DMS79 treated with DMSO at 0.1 percent for 48 hours (cell line): ENCODE data around the gene OTOP2.

Source experiments
- DNase-seq: peaks from one replicate; lab custom pipeline; 2025; lab: John Stamatoyannopoulos, UW

Gene OTOP2, protein sequence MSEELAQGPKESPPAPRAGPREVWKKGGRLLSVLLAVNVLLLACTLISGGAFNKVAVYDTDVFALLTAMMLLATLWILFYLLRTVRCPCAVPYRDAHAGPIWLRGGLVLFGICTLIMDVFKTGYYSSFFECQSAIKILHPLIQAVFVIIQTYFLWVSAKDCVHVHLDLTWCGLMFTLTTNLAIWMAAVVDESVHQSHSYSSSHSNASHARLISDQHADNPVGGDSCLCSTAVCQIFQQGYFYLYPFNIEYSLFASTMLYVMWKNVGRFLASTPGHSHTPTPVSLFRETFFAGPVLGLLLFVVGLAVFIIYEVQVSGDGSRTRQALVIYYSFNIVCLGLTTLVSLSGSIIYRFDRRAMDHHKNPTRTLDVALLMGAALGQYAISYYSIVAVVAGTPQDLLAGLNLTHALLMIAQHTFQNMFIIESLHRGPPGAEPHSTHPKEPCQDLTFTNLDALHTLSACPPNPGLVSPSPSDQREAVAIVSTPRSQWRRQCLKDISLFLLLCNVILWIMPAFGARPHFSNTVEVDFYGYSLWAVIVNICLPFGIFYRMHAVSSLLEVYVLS

DNA sequence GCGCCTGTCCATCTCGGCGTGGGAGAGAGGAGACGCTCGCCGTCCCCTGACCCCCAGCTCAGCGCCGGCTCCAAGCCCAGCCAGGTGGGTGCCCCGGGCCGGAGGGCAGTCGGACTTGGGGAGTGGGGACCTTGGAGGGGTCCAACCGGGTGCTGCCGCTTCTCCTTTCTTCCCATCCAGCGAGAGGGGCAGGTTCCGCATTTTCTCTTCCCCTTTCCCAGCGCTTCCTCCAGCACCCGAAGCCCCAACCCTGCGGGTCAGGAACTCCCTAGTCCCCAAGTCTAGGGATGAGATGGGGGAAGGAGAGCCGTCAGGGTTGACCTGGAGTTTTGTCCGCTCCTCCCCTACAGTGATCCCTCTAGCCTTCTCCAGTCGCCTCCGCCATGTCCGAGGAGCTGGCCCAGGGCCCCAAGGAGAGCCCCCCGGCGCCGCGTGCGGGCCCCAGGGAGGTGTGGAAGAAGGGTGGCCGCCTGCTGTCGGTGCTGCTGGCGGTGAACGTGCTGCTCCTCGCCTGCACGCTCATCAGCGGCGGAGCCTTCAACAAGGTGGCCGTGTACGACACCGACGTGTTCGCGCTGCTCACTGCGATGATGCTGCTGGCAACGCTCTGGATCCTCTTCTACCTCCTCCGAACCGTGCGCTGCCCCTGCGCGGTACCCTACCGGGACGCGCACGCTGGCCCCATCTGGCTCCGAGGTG, at the start of gene OTOP2:
OTOP2 (plus strand) TSS at position 24 of the 699 bp plus-strand sequence; CDS start at position 384, 360 bp downstream.
- DNase-seq, result no peak

GRCh38 chr17:74874615-74875037, 49.4 kb upstream of the OTOP2 start:
- DNase-seq, result no peak

DNA sequence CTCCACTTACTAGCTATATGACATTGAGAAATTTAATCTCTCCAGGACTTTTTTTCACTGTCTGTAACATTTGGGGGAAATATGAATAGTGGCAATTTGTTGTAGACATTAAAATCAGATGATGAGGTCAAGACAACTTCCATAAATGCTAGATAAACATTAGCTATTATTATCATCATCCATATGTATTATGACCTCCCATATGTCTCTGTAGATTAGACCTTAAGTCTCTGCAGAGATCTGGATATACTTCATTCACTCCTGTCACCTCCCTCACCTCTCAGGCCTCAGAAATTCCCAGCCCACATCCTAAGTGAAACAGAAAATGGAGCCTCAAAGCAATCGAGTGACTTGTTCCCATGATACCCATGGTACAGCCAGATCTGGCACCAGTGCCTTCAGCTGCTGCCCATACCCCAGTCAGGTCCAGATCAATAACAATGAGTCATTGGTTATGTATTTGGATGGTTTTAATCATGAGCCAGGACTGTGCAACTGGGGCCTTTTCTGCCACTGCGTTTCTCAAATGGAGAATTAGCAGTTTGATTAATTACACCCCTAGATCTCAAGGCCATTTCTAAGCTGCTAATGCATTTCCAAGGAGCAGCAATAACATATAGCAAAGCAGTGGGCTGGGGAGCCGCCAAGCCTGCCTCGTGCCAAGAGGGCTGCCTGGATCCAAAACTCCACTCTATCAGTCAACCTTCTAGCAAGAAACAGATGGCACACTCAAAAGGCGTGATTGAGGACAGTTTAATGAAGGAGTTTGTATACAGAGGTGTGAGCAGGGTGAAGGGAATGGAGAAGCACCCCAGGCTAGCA, 48.7 kb upstream of the OTOP2 start:
- no peak for DNase-seq

- DNase-seq, result no peak
These were observed 48.0 kb upstream of the OTOP2 start for GRCh38 chr17:74875977-74876593.

- DNase-seq, result no peak
These were observed 46.2 kb upstream of the OTOP2 start for GRCh38 chr17:74877592-74878548.

DNA sequence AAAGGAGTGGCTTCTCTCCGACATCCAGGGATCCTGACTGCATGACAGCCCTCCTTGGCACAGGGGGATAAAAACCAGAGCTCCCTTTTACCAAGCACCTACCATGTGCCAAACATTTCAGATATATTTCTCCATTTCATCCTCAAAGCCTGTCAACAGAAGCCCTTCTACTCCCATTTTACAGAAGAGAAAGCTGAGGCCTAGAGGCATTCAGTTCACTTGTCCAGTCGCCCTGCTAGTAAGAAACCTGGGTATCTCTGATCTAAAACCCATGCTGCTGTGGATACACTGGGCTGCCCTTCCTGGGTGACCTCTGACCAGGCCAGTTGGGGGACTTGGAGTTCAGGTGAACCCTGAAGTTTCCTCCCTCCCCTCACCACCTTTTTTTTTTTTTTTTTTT, 45.4 kb upstream of the OTOP2 start:
- no peak for DNase-seq

- DNase-seq, result no peak
These were observed 44.8 kb upstream of the OTOP2 start for GRCh38 chr17:74879308-74879707.

GRCh38 chr17:74881073-74881472, 43.0 kb upstream of the OTOP2 start:
- no peak for DNase-seq

GRCh38 chr17:74882517-74883240, 41.4 kb upstream of the OTOP2 start:
- no peak for DNase-seq

DNA sequence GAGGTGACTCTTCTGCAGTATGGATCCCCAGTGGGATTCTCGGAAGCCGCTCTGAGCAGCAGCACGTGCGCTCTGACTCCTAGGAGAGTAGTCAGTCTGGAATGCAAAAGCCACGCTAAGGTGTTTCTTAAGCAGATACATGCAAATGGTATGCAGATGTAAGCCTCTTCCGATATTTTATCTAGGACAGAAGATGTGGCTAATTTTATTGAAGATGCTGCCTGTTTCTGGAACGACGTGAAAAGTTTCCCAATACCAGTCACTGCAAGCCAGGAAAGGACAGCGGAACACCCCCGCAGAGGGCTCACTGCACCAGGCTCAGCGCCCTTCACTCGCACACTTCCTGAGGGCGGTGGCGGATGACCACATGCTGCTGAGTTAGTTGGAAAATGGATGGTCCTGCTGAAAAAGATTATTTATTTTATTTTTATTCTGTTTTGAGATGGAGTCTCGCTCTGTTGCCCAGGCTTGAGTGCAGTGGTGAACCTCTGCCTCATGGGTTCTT, 40.8 kb upstream of the OTOP2 start:
- no peak for DNase-seq

GRCh38 chr17:74888469-74888868, 35.6 kb upstream of the OTOP2 start:
- DNase-seq, result no peak

DNA sequence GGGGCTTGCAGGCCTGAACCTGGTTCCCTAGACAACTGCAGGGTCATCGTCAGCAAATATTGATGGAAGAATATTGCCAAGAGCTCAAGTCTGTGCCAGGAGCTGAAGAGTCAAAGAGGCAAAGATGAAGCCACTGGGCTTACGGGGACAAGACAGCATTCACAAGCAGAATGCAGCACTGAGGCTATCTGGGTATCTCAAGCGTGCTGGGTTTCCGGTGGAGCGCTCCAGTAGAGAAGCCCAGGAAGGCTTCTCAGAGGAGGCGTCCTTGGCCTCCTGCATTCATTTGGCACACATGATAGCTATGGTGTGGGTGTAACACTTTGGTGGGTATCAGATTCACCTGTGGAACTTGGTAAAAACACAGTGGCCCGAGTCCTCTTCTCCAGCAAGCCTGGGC, 33.5 kb upstream of the OTOP2 start:
- DNase-seq, result no peak

DNA sequence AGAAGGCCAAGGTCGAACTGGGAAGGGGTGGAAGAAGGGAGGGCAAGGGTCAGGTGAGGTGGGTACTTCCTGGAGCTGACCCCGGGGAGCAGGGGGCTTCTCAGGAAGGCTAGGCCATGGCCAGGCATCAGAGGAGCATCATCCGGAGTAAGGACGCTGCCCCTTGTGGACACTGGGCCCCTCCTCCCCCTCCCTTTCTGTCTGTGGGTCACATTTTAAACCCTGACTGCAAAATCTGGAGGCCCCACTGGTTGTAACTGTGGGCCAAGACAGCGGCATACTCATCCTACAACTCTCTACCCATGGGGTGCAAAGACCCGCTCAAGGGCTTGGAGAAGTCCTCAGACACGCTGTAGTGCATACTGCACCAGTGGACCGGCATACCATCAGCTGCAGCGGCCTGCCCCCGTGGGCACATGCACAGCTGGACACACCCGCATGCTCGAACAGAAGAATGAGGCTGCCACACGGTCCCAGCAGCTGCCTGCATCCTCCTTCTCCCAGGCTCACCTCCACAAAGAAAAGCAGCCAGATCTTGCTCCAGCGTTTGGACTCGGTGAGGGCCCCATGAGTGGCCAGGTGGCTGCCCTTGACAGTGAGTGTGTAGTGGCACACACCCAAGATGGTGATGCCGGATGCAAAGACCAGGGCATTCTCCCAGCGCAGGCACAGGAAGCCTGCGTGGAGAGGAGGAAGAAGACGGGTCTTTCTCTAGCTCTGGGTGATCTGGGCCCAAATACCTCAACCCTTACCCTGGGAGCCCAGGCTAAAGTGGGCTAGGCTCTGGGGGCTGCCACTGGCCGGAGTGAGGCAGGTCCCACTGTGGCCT, 31.8 kb upstream of the OTOP2 start:
- no peak for DNase-seq

DNA sequence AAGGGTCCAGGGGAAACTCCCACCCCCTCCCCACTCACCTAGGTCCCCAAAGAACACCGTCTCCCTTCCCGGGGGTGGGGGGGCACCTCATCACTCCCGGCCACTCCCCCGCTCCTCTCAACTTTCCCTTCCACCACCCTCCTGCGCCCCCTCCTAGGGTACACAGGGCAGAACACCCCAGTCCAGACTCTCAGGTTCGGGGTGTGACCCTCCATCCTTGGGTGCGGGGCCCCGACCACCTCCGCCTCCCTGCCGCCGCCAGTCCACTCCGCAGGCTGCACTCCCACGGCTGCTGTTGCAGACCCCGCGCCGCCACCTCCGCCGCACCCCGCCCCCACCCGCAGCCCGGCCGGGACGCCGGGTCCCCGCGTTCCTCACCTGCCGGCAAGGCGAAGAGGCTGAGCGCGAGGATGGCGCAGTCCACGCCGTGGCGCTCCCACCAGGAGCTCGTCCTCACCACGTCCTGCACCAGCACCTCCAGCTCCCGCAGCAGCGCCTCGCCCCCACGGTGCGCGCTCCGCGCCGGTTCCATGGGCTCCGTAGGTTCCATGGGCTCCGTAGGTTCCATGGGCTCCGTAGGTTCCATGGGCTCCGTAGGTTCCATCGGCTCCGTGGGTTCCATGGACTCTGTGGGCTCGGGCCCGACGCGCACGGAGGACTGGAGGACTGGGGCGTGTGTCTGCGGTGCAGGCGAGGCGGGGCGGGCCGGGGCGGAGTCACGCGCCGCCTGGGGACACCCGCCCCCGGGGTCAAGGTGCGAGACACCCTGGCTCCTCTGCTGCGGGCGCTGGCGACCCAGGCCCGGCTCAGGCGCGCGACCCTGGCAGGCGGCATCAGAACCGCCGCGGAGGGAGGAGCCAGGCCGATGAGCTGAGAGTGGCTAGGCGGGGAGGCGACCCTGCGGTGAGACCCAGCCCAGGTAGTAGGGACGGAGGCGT, 30.8 kb upstream of the OTOP2 start, which contains the start of gene FADS6:
FADS6 (minus strand) TSS at position 660 of the 938 bp plus-strand sequence; CDS start at position 622, 38 bp downstream.
- no peak for DNase-seq

DNA sequence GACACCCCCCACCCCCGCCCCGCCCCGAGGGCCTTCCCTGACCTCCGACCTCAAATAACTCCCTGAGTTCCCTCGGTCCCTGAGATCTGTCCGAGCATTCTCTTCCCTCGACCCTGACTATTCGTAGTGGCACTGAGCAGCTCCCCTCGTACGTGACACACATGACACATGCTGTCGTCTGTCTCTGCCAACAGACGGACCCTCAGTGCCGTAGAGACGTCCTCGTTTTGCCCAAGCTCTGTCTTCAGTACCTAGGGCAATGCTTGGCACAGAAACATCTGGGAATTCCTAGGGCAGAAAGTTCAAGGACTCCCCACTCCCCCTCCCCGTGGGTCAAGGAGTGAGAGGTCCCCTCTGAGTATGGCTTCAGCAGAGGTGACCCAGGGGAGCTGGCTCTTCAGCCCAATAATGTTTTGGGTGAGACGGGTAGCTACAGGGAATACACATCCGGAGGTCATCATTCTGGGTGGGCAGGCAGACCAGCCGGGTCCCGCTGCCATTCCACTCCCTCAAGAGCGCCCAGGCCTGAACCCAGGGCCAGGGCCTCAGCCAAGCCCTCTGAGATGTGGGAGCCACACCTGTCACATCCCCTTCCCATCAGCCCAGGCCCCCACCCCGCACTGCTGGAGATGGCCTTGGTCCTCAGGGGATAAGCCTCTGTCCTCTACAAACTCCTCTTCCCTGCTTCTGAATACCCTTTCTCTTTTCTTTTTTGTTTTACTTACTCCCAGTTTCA, 30.0 kb upstream of the OTOP2 start:
- DNase-seq, result no peak

DNA sequence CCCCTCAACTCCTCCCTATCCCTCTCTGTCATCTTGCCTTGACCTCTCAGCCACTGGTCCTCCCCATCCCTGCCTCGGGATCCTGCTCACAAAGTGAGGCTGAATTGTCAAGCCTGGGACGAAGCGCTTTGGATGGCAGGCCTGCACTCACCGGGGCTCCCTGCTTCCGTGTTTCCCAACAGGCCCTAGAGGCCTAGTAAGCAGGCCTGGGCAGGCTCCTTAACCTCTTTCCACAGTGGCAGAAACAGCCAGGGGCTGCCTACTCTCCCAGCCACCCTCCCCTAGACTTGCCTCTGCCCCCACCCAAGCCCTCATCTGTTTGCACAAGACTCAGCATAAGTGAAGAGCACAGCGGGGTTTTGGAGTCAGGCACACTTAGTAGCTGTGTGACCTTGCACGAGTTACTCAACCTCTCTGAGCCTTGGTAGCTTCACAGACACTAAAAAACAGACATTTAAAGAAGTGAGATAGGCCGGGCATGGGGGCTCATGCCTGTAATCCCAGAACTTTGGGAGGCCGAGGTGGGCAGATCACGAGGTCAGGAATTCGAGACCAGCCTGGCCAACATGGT, 25.6 kb upstream of the OTOP2 start:
- no peak for DNase-seq
